HG03571 (cell line): ENCODE results near the gene CTDP1.

Experiments
- ATAC-seq: cut with Tn5 transposase; IDR thresholded peaks from one replicate; pipeline ENCODE4 v1.9.1; 2021; ENCODE audit not compliant: unreplicated experiment

Gene CTDP1

GRCh38 chr18:79679552-79680099, at the start of gene CTDP1:
Gene CTDP1 (plus strand): TSS chr18:79679803. CDS start chr18:79679948, 145 bp downstream.
- ATAC-seq, result peak; percentile 66

DNA sequence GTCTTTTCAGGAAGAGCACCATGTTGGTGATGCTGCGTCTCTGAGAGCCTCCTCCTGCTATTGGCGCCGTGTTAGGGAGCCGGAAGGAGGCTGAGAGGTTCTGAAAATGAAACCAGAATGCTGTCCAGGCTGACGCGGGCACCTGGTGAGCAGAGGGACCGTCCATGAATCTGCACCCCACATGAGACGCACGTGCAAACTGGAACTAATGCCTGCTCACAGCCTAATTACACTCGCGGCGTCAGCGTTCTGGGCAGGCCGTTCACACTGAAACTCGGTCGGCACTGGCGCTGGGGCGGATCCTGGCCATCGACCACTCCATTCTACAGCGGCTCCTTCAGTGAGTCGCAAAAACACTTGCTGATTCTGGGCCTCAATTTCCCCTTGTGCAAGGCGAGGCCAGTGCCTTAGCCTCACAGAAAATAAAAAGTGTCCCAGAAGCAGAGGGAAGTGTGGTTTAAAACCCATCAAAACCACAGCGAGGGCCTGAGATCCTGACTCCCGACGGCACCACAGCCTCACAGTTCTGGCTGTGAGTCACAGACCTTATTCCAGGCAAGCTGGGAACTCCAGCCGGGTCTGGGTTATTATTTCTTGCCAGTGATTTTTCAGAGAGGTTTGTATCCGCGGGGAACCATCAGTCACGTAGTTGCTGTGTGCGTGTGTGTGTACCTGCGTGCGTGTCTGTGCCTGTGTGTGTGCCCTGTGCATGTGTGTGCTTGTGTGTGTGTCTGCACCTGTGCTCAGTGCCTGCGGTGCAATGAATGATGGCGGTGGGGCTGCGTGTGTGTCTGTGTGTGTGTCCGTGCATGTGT, 49.1 kb upstream of the CTDP1 start:
- ATAC-seq, result no peak

- no peak for ATAC-seq
These were observed 48.5 kb upstream of the CTDP1 start for GRCh38 chr18:79631096-79631507.

DNA sequence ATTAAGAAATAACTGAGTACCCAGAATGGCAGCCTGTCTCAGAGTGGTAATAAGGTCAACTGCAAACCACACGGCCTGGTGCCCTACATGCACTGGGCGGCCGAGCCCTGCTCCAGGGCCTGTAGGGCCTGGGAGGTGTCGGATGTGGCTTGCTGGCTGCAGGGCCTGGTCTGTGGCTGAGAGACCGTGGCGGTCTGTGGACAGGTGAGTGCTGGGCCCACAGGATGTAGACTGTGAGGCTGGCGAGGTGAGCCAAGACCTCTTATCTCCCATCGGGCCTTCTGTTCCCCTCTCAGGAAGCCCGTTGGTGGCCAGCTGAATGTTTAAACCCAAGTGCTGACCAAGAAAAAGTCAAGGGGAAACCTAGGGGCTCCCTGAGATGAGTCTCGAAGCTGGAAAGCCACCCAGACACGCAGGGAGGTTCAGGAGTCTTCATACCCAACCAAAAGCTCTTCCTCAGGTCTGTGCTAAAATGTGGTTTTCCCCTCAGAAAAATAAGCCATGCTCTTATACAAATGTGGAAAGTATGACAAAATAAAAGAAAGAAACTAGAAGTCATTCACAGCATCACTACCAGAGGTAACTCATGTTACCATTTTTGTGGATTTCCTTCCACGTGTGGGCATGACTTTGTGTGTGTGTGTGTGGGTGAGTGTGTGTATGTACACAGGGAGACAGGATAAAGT, 47.7 kb upstream of the CTDP1 start:
- ATAC-seq, result no peak

GRCh38 chr18:79632765-79633164, 46.8 kb upstream of the CTDP1 start:
- no peak for ATAC-seq

DNA sequence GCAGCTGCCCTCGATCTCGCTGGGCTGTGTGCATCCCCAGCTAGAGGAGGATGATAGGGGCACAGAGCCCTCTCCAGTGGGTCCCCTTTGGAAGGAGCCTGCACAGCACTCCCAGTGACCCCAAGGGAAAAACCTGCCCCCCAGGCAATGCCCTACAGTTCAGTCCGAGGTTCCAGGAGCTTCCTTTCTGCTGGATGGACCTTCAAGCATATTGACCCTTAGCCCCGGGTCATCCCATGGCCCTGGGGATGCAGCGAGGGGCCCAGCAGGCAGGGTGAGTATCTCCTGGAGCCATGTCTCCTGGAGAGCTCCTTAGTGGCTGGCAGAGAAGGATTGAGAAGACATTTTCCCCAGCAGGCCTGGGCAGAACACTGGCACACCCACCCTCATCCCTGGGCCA, 45.4 kb upstream of the CTDP1 start:
- no peak for ATAC-seq

DNA sequence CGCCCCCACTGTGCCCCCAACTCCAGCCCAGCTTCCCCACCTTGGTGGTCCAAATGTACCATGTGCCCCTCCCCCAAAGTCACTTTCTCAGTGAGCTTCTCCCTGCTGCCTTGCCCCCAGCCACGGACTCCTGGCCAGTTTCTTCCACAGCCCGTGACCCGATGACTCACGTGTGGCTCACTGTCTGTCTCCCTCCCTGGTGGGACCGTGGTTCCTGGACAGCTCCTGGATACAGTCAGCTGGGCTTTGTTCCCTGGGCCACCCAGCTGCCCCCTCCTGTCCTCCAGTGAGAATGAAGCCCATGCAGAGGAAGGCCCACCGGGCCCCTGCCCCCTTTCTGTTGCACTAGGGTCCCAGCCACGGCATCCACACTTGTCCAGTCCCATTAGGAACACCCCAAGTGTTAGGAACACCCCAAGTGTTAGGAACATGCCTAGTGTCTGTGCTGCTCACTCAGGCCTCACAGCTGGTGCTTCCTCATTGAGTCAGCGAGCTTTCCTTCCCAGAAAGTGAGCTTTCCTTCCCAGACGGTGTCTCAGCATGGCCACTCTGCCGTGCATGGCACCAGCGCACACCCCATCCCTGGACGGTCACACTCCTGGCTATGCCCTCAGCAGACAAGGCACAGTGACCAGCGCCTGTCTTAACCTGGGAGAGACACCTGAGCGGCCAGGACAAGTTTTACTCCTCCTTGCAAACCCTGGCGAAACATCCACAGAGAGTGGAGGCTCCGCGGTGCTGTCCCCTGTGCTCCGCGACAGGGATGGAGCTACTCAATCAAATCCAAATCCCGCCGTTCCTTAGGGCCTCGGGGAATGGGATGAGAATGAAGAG, 44.8 kb upstream of the CTDP1 start:
- ATAC-seq, result no peak

GRCh38 chr18:79635427-79635726, 44.2 kb upstream of the CTDP1 start:
- ATAC-seq, result no peak

- ATAC-seq, result no peak
These were observed 42.3 kb upstream of the CTDP1 start for GRCh38 chr18:79637181-79637920.

DNA sequence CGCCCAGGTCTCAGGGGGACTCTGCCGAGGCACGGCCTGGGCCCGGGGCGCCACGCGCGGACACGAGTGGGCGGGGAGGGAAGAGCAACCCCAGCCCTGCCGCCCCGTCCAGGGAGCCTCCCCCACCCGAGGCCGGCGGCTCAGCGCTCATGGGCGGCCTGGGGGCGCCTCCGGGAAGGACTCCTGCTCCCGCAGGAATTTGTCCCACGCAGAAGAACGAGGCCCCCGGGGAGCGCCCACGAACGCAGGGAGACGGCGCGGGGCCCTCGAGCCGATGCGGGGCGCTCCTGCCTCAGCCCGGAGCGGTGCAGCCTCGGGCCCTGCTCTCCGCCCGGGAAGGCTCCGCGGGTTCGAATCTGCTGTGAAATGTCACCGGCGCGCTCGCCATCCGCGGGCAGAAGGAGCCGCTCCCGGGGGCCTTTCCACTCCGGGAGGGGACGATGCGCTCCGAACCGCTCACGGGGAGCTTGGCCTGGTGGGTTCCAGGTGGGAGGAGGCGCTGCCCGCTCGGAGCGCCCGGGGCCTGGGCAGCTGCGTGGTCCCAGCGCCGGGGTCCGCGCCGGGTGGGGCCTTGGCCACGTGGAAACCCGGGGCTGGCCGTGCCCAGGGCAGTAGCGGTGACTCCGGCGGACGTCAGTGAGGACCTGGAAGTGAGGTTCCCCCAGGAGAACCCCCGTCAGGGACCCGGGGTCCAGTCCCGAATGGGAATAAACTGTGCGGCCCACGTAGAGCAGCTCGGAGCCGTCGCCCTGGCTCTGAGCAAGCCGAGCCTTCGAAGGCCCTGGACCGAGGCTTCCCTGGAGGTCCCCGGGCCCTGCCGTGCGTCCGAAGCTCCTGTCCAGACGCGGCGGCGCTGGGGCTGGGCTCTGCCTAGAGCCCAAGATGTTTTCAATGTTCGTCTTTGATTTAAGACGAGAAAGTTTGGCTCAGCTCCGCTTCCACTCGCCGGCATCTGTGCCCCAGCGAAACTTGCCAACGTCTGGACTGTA, 41.4 kb upstream of the CTDP1 start:
- no peak for ATAC-seq

GRCh38 chr18:79639072-79639829, 40.4 kb upstream of the CTDP1 start:
- ATAC-seq, result no peak

DNA sequence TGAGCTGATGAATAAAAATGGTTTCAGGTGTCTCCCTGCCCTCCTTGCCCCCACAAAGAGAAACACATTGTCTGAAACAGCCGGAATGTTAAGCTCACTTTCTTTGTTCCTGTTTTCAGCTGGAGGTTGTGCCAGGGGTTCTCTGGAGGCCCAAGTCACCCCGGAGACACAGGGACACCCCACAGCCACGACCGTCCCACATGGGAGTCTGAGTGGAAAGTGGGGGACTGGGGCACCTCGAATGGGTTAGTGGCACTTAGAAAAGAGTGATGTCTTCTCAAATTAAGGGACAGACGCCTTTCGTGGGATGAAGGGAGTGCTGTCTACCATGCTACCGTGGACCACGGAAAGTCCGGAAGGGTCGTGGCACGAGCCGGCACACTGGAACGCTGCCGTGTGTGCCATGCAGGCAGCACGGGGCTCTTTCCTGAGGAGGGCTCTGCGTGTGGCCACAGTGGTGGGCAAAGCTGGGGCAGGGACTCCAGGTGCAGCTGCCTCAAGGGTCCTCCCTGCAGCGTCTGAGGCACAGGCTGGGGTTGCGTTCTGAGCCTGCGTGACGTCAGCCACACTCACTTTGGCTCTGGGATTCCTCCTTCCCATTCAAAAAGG, 39.4 kb upstream of the CTDP1 start:
- ATAC-seq, result no peak

DNA sequence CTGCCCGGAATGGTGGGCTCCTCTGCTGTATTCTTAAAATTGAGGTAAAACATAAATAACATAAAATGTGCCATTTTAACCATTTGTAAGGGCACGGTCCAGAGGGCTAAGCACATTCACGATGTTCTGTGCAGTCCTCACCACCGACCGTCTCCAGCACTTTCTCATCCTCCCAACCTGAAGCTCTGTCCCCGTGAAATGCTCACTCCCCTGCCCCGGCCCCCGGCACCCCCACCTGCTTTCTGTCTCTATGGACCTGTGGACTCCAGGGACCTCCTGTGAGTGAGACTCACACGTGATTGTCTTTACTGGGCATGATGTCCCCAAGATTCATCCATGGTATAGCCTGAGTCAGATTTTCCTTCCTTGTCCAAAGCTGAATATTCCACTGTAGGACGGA, 38.7 kb upstream of the CTDP1 start:
- ATAC-seq, result no peak

- ATAC-seq, result no peak
These were observed 37.7 kb upstream of the CTDP1 start for GRCh38 chr18:79641722-79642497.

- ATAC-seq, result no peak
These were observed 37.0 kb upstream of the CTDP1 start for GRCh38 chr18:79642626-79643025.

GRCh38 chr18:79643054-79643984, 36.3 kb upstream of the CTDP1 start:
- no peak for ATAC-seq
